Uterus (tissue), 2 donors: ENCODE data around the gene FANCL.

Source experiments
- CTCF ChIP-seq, 4 experiments: fragments of 200-600 bp in 2 of 4; fragments of 450-650 bp in 2 of 4; sonication (generic) in 2 of 4; IDR thresholded peaks; one replicate each; pipeline ENCODE4 v1.5.1; 2016 to 2019; ENCODE audit warnings: antibody characterized with exemption in 4 of 4, mild to moderate bottlenecking in 2 of 4, moderate library complexity in 1 of 4
- POLR2A ChIP-seq, 2 donors: fragments of 450-650 bp; IDR thresholded peaks; one replicate each; pipeline ENCODE4 v1.6.1; 2016; ENCODE audit warnings: antibody characterized with exemption in 2 of 2, mild to moderate bottlenecking in 1 of 2, moderate library complexity in 1 of 2

DNA sequence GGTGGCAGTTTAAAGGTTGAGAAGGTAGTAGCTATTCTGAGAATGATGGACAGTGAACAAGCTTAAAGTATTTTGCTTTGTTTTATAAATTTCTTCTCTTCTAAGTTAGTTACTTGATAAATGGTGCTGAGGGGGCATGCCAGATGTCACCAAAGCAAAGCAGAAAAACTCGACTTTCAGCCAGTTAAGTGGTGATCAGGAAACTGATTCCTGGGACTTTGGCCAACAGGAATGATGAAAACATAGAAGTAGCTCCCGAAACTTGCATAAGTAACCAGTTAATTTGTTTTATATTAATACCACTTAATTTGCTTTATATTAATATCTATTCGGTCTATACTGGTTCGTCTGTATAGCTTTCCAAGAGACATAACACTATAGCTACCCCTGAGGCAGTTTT, 82.6 kb downstream of the FANCL start:
- TF ChIP-seq POLR2A (IDR thresholded peaks at IDR 0.05) (no peak), CTCF (IDR thresholded peaks at IDR 0.05) (no peak)
